ENCODE measurements around the gene ZC3H12D. TPM values are rescaled to one million over a fixed set of nuclear protein-coding genes. Genes with fewer than 3 reads are reported as not detected.
A peak's percentile ranks its signal among the peaks of the same experiment; 100 is the strongest.

ZC3H12D gene
- total and polyA plus RNA-seq, 2 of the 13 experiments (the other 11 are each of a cell fraction or from before 2014, with no cell fraction given): 1.2 to 2.7 TPM

GRCh38 chr6:149440735-149441671, 43.8 kb downstream of the ZC3H12D start (continued):
- TF ChIP-seq NFAT5 (CRISPR knock-in tag; IDR thresholded peaks at IDR 0.05) (no peak), ZNF557 (CRISPR knock-in tag; IDR thresholded peaks at IDR 0.05) (no peak), ZNF512B (CRISPR knock-in tag; IDR thresholded peaks at IDR 0.05; ENCODE audit: borderline replicate concordance) (no peak), MAFG (CRISPR knock-in tag; IDR thresholded peaks at IDR 0.05) (peak; percentile 66; the same call in 1 of the 2 replicates), ATAD3A (CRISPR knock-in tag; IDR thresholded peaks at IDR 0.05) (no peak), SCMH1 (CRISPR knock-in tag; IDR thresholded peaks at IDR 0.05; ENCODE audit: borderline replicate concordance) (no peak), PREB (CRISPR knock-in tag; IDR thresholded peaks at IDR 0.05) (no peak), EHMT2 (IDR thresholded peaks at IDR 0.05; ENCODE audit: borderline replicate concordance, low read depth, low read length) (no peak), CCDC6 (CRISPR knock-in tag; IDR thresholded peaks at IDR 0.05) (no peak), ZFX (CRISPR knock-in tag; IDR thresholded peaks at IDR 0.05; ENCODE audit: low read depth) (peak; percentile 65; the same call in 1 of the 2 replicates), ZFP82 (CRISPR knock-in tag; IDR thresholded peaks at IDR 0.05; ENCODE audit: borderline replicate concordance) (no peak), ZNF160 (CRISPR knock-in tag; IDR thresholded peaks at IDR 0.05) (no peak), TFDP1 (CRISPR knock-in tag; IDR thresholded peaks at IDR 0.05; ENCODE audit: borderline replicate concordance) (no peak; the same call in 1 of the 2 replicates), ZNF788 (CRISPR knock-in tag; IDR thresholded peaks at IDR 0.05; ENCODE audit: borderline replicate concordance) (no peak; the same call in 1 of the 2 replicates), THAP11 (CRISPR knock-in tag; IDR thresholded peaks at IDR 0.05) (no peak), GFI1 (CRISPR knock-in tag; IDR thresholded peaks at IDR 0.05; ENCODE audit: borderline replicate concordance) (no peak), FOXM1 (CRISPR knock-in tag; IDR thresholded peaks at IDR 0.05) (no peak), RBM22 (optimal IDR thresholded peaks at IDR 0.05; ENCODE audit: low read length) (no peak)

All from HepG2 (cell line).